ENCODE data around the gene PPFIA3.

PPFIA3 gene

GRCh38 chr19:49119411-49120324 is at the start of gene PPFIA3:
Gene PPFIA3, plus strand, starts transcription at chr19:49119544. Its CDS starts 8,330 bp downstream, at chr19:49127874.
- peak; percentile 49 for DNase-seq

GRCh38 chr19:49070416-49070815 is 48.9 kb upstream of the PPFIA3 start:
- no peak for DNase-seq

GRCh38 chr19:49071860-49072547 is 47.3 kb upstream of the PPFIA3 start:
- DNase-seq, result no peak

GRCh38 chr19:49073514-49074378 is 45.6 kb upstream of the PPFIA3 start:
- peak; percentile 33 for DNase-seq

GRCh38 chr19:49074869-49075268 is 44.5 kb upstream of the PPFIA3 start:
- peak; percentile 35 for DNase-seq

- DNase-seq, result no peak
Observed at GRCh38 chr19:49080392-49080791, 39.0 kb upstream of the PPFIA3 start.

GRCh38 chr19:49081273-49081672 is 38.1 kb upstream of the PPFIA3 start:
- no peak for DNase-seq

GRCh38 chr19:49084206-49085019 is 34.9 kb upstream of the PPFIA3 start:
- no peak for DNase-seq

- DNase-seq, result peak; percentile 100
Observed at GRCh38 chr19:49085020-49085867, 34.1 kb upstream of the PPFIA3 start, which contains the start of gene SNRNP70. Gene SNRNP70, plus strand, starts transcription at chr19:49085451. Its CDS starts 964 bp downstream, at chr19:49086415.

GRCh38 chr19:49085868-49086232 is 33.5 kb upstream of the PPFIA3 start:
- no peak for DNase-seq

- DNase-seq, result no peak
Observed at GRCh38 chr19:49086296-49086695, 33.0 kb upstream of the PPFIA3 start.

GRCh38 chr19:49091391-49092038 is 27.8 kb upstream of the PPFIA3 start:
- DNase-seq, result no peak

GRCh38 chr19:49092686-49093085 is 26.7 kb upstream of the PPFIA3 start:
- no peak for DNase-seq

GRCh38 chr19:49094505-49095482 is 24.6 kb upstream of the PPFIA3 start:
- no peak for DNase-seq

- DNase-seq, result peak; percentile 60
Observed at GRCh38 chr19:49097453-49098288, 21.7 kb upstream of the PPFIA3 start.

- no peak for DNase-seq
Observed at GRCh38 chr19:49098795-49099194, 20.5 kb upstream of the PPFIA3 start.

GRCh38 chr19:49101160-49101559 is 18.2 kb upstream of the PPFIA3 start:
- no peak for DNase-seq

- DNase-seq, result no peak
Observed at GRCh38 chr19:49102303-49102702, 17.0 kb upstream of the PPFIA3 start.

Data from fibroblast of skin of right quadriceps (primary cell).